Esophagus squamous epithelium (tissue), 5 donors: ENCODE data around the gene VGLL3. TPM values are rescaled to one million over a fixed set of nuclear protein-coding genes. Genes with fewer than 3 reads are reported as not detected.
A peak's percentile ranks its signal among the peaks of the same experiment; 100 is the strongest.
"Not testable (repeated sequence)": the region's sequence is repeated elsewhere in the genome, so short reads cannot be mapped to it uniquely, and the experiment has no call there.

Experiments used
- DNase-seq: peaks from one replicate; lab custom pipeline; 2025; lab: John Stamatoyannopoulos, UW
- H3K27ac ChIP-seq, 4 donors: fragments of 200-600 bp; sonication (generic); one replicate each; pipeline ENCODE4 v1.5.1; 2016 to 2019; ENCODE audit warnings: mild to moderate bottlenecking in 1 of 4
- H3K27me3 ChIP-seq, 4 donors: fragments of 200-600 bp; sonication (generic); 1 replicate in 3 of 4; 2 replicates in 1 of 4; pipeline versions ENCODE4 v1.5.1 to v1.6.0; 2017 to 2021; ENCODE audit warnings: antibody characterized with exemption in 1 of 4
- H3K36me3 ChIP-seq, 3 donors: fragments of 200-600 bp; sonication (generic); one replicate each; pipeline ENCODE4 v1.5.1; 2016 to 2019
- H3K4me1 ChIP-seq, 3 donors: fragments of 200-600 bp; sonication (generic); one replicate each; pipeline ENCODE4 v1.5.1; 2017 to 2019
- H3K4me3 ChIP-seq, 4 donors: fragments of 200-600 bp; sonication (generic); 1 replicate in 3 of 4; 2 replicates in 1 of 4; pipeline ENCODE4 v1.5.1; 2016 to 2019; ENCODE audit warnings: mild to moderate bottlenecking in 2 of 4, moderate library complexity in 1 of 4
- H3K9me3 ChIP-seq, 3 donors: fragments of 200-600 bp; sonication (generic); one replicate each; pipeline ENCODE4 v1.5.1; 2016 to 2019
- CTCF ChIP-seq, 6 experiments: fragments of 450-650 bp in 4 of 6; fragments of 200-600 bp in 2 of 6; sonication (generic) in 2 of 6; IDR thresholded peaks; one replicate each; pipeline ENCODE4 v1.5.1; 2016 to 2019; ENCODE audit warnings: antibody characterized with exemption in 6 of 6, mild to moderate bottlenecking in 4 of 6, moderate library complexity in 4 of 6
- POLR2A ChIP-seq, 4 donors: fragments of 450-650 bp; IDR thresholded peaks; one replicate each; pipeline ENCODE4 v1.6.1; 2017; ENCODE audit warnings: antibody characterized with exemption in 4 of 4, mild to moderate bottlenecking in 4 of 4, moderate library complexity in 3 of 4
- WGBS, 2 donors: methylation state at CpG; one replicate each; pipeline ENCODE4 v1.1.5; 2018; 5-methylcytosine and 5-hydroxymethylcytosine counted together
- intact Hi-C: fragments of 100-400 bp; cut with DNase I; formaldehyde crosslinking; loops from one replicate; pipeline ENCODE4 v1.15.0; 2022
- total RNA-seq, 4 donors: library from RNA; depleted of rRNA; stranded (reverse); fragments of >200 nt; gene quantifications; one replicate each; pipeline ENCODE4 v1.1.0, GENCODE V29; 2016
- donor health status: DM: yes; HTN: yes; CAD: no.

The VGLL3 gene
- total RNA-seq, 4 donors from 2014 or later: 0.30 to 19.8 (median 4.1) TPM

GRCh38 chr3:87025661-87026645 lies 35.0 kb upstream of the VGLL3 start:
- DNase-seq: no peak
- no peak for TF ChIP-seq POLR2A (IDR thresholded peaks at IDR 0.05)
- no peak for TF ChIP-seq CTCF (IDR thresholded peaks at IDR 0.05)
- Histone ChIP-seq H3K27me3 (no peaks in the 10 kb centered on the region), H3K27ac (no peak overlapping the region), H3K4me1 (no peaks in the 10 kb centered on the region), H3K36me3 (no peaks in the 10 kb centered on the region), H3K9me3 (no peaks in the 10 kb centered on the region), H3K4me3 (no peak overlapping the region)
- 53 to 66% methylated on average over 3 of the region's 3 CpGs for WGBS, 2 donors
- intact Hi-C loops: no loop called here

- WGBS, 2 donors: 69 to 80% methylated on average over 1 to 2 of the region's 6 CpGs
These were observed 26.4 kb upstream of the VGLL3 start for GRCh38 chr3:87017370-87017769.

GRCh38 chr3:87009271-87009670 lies 18.3 kb upstream of the VGLL3 start:
- intact Hi-C loops: no loop called here
- no peak overlapping the region for H3K4me3 ChIP-seq
- H3K4me1 ChIP-seq: no peaks in the 10 kb centered on the region
- no peaks in the 10 kb centered on the region for H3K36me3 ChIP-seq
- TF ChIP-seq CTCF (IDR thresholded peaks at IDR 0.05) (no peak), POLR2A (IDR thresholded peaks at IDR 0.05) (no peak)
- no peak for DNase-seq
- no peaks in the 10 kb centered on the region for H3K9me3 ChIP-seq
- no peaks in the 10 kb centered on the region for H3K27me3 ChIP-seq
- no peak overlapping the region for H3K27ac ChIP-seq
- WGBS, 2 donors: 21 to 36% methylated on average over 2 of the region's 2 CpGs

More at GRCh38 chr3:87017370-87017769, 26.4 kb upstream of the VGLL3 start:
- H3K27me3 ChIP-seq, intact Hi-C loops, DNase-seq, H3K36me3 ChIP-seq, H3K9me3 ChIP-seq, H3K4me1 ChIP-seq, H3K4me3 ChIP-seq, H3K27ac ChIP-seq: not testable (repeated sequence)

GRCh38 chr3:87006844-87007439 lies 16.0 kb upstream of the VGLL3 start:
- Histone ChIP-seq H3K27ac (no peak overlapping the region), H3K4me1 (no peaks in the 10 kb centered on the region), H3K27me3 (no peaks in the 10 kb centered on the region), H3K9me3 (no peaks in the 10 kb centered on the region), H3K36me3 (no peaks in the 10 kb centered on the region), H3K4me3 (no peak overlapping the region)
- intact Hi-C loops: no loop called here
- WGBS, 2 donors: 50 to 56% methylated on average over 4 of the region's 4 CpGs
- TF ChIP-seq POLR2A (IDR thresholded peaks at IDR 0.05) (no peak), CTCF (IDR thresholded peaks at IDR 0.05) (peak in 1 of 6 experiments; percentile 7)
- no peak for DNase-seq

- Histone ChIP-seq H3K9me3 (no peaks in the 10 kb centered on the region), H3K4me1 (no peaks in the 10 kb centered on the region), H3K27me3 (no peaks in the 10 kb centered on the region), H3K27ac (no peak overlapping the region), H3K4me3 (no peak overlapping the region), H3K36me3 (no peaks in the 10 kb centered on the region)
- WGBS, 2 donors: 62 to 67% methylated on average over 2 of the region's 2 CpGs
- TF ChIP-seq CTCF (IDR thresholded peaks at IDR 0.05) (no peak), POLR2A (IDR thresholded peaks at IDR 0.05) (no peak)
- no peak for DNase-seq
- intact Hi-C loops: no loop called here
These were observed 13.9 kb upstream of the VGLL3 start for GRCh38 chr3:87004883-87005282.
